ENCODE results near the gene BBOX1.

GRCh38 chr11:27075192-27075591 lies 34.6 kb downstream of the BBOX1 start:
- TF ChIP-seq, protein P1, sequence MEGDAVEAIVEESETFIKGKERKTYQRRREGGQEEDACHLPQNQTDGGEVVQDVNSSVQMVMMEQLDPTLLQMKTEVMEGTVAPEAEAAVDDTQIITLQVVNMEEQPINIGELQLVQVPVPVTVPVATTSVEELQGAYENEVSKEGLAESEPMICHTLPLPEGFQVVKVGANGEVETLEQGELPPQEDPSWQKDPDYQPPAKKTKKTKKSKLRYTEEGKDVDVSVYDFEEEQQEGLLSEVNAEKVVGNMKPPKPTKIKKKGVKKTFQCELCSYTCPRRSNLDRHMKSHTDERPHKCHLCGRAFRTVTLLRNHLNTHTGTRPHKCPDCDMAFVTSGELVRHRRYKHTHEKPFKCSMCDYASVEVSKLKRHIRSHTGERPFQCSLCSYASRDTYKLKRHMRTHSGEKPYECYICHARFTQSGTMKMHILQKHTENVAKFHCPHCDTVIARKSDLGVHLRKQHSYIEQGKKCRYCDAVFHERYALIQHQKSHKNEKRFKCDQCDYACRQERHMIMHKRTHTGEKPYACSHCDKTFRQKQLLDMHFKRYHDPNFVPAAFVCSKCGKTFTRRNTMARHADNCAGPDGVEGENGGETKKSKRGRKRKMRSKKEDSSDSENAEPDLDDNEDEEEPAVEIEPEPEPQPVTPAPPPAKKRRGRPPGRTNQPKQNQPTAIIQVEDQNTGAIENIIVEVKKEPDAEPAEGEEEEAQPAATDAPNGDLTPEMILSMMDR (IDR thresholded peaks at IDR 0.05) = no peak
- no peak for TF ChIP-seq EZH2phosphoT487 (IDR thresholded peaks at IDR 0.05)

Data from neural progenitor cell (in vitro differentiated cells).